OCI-LY1 (cell line): ENCODE results near the gene FRK.

Experiments used
- H2AFZ ChIP-seq: fragments of 200-600 bp; sonication (generic), shearing (Covaris generic); 2 replicates; pipeline ENCODE4 v1.6.0; 2014; ENCODE audit warnings: antibody characterized with exemption, mild to moderate bottlenecking, low read length
- H3F3A ChIP-seq: fragments of 200-600 bp; sonication (generic), shearing (Covaris generic); 2 replicates; pipeline ENCODE4 v1.6.0; 2014; ENCODE audit warnings: mild to moderate bottlenecking, antibody characterized with exemption, low read length, moderate library complexity; ENCODE audit not compliant: insufficient read depth
- H3K27ac ChIP-seq: fragments of 200-600 bp; sonication (generic); 2 replicates; pipeline ENCODE4 v1.5.1; 2014; ENCODE audit warnings: low read length, mixed run types, mild to moderate bottlenecking, low read depth; ENCODE audit not compliant: poor library complexity, severe bottlenecking
- H3K27me3 ChIP-seq: fragments of 200-600 bp; sonication (generic); 2 replicates; pipeline ENCODE4 v1.6.0; 2014; ENCODE audit warnings: antibody characterized with exemption, mild to moderate bottlenecking, low read length, moderate library complexity; ENCODE audit not compliant: insufficient read depth
- H3K36me3 ChIP-seq: fragments of 200-600 bp; sonication (generic); 2 replicates; pipeline ENCODE4 v1.6.1; 2014; ENCODE audit warnings: mild to moderate bottlenecking, antibody characterized with exemption, low read length, moderate library complexity, mixed read lengths; ENCODE audit not compliant: insufficient read depth
- H3K4me1 ChIP-seq: fragments of 200-600 bp; sonication (generic); 2 replicates; pipeline ENCODE4 v1.5.1; 2014; ENCODE audit warnings: mild to moderate bottlenecking, low read length, moderate library complexity; ENCODE audit not compliant: insufficient read depth, severe bottlenecking
- H3K4me2 ChIP-seq: fragments of 200-600 bp; sonication (generic), shearing (Covaris generic); 2 replicates; pipeline ENCODE4 v1.6.1; 2014; ENCODE audit warnings: low read length
- H3K4me3 ChIP-seq: fragments of 200-600 bp; sonication (generic); 2 replicates; pipeline ENCODE4 v1.5.1; 2014; ENCODE audit warnings: low read length, low read depth, mild to moderate bottlenecking, mixed read lengths; ENCODE audit not compliant: poor library complexity, severe bottlenecking
- H3K79me2 ChIP-seq: fragments of 200-600 bp; shearing (Covaris generic); 2 replicates; pipeline ENCODE4 v1.6.1; 2016; ENCODE audit warnings: mixed run types, low read length, mixed read lengths; ENCODE audit not compliant: insufficient read depth
- H3K9ac ChIP-seq: fragments of 200-600 bp; sonication (generic), shearing (Covaris generic); 2 replicates; pipeline ENCODE4 v1.6.1; 2014; ENCODE audit warnings: mild to moderate bottlenecking, low read length, mixed read lengths
- H3K9me2 ChIP-seq: fragments of 200-600 bp; sonication (generic), shearing (Covaris generic); 2 replicates; pipeline ENCODE4 v1.6.1; 2014; ENCODE audit warnings: low read depth, mild to moderate bottlenecking, low read length, mixed read lengths
- H3K9me3 ChIP-seq: fragments of 200-600 bp; shearing (Covaris generic); 2 replicates; pipeline ENCODE4 v1.6.1; 2014; ENCODE audit warnings: low read length, mixed read lengths
- H4K20me1 ChIP-seq: fragments of 200-600 bp; sonication (generic), shearing (Covaris generic); 2 replicates; pipeline ENCODE4 v1.6.0; 2016; ENCODE audit warnings: mild to moderate bottlenecking, low read length; ENCODE audit not compliant: insufficient read depth
- EZH2 ChIP-seq: fragments of 200-600 bp; sonication (generic), shearing (Covaris generic); IDR thresholded peaks from 2 replicates; pipeline ENCODE4 v1.8.0; 2017; ENCODE audit warnings: borderline replicate concordance, mixed run types, mild to moderate bottlenecking, antibody characterized with exemption, low read length, moderate library complexity, mixed read lengths
- TF ChIP-seq, protein P1 (sequence below): fragments of 200-600 bp; sonication (generic), shearing (Covaris generic); IDR thresholded peaks from 2 replicates; pipeline ENCODE4 v1.5.1; 2017; ENCODE audit warnings: mild to moderate bottlenecking, antibody characterized with exemption, low read length, moderate library complexity, mixed read lengths

Gene FRK, protein sequence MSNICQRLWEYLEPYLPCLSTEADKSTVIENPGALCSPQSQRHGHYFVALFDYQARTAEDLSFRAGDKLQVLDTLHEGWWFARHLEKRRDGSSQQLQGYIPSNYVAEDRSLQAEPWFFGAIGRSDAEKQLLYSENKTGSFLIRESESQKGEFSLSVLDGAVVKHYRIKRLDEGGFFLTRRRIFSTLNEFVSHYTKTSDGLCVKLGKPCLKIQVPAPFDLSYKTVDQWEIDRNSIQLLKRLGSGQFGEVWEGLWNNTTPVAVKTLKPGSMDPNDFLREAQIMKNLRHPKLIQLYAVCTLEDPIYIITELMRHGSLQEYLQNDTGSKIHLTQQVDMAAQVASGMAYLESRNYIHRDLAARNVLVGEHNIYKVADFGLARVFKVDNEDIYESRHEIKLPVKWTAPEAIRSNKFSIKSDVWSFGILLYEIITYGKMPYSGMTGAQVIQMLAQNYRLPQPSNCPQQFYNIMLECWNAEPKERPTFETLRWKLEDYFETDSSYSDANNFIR

GRCh38 chr6:116060572-116061283 is at the start of gene FRK:
TSS of gene FRK (minus strand) at chr6:116060891. CDS start at chr6:116060311, 580 bp downstream.
- Histone ChIP-seq H4K20me1 (no peaks in the 10 kb centered on the region), H3K9me3 (no peaks in the 10 kb centered on the region), H3K4me1 (peaks cover 10% of the 10 kb centered on the region), H3K79me2 (no peaks in the 10 kb centered on the region), H3K9ac (peak within 1 kb of the TSS; percentile 28; the same call in 1 of the 2 replicates), H3K27me3 (no peaks in the 10 kb centered on the region), H2AFZ (no peak within 1 kb of the TSS), H3K27ac (no peak within 1 kb of the TSS), H3K4me3 (peak within 1 kb of the TSS; percentile 53), H3K36me3 (no peaks in the 10 kb centered on the region), H3K9me2 (no peaks in the 10 kb centered on the region), H3K4me2 (peak within 1 kb of the TSS; percentile 54), H3F3A (no peaks in the 10 kb centered on the region)
- TF ChIP-seq EZH2: no peak
- TF ChIP-seq, protein P1, sequence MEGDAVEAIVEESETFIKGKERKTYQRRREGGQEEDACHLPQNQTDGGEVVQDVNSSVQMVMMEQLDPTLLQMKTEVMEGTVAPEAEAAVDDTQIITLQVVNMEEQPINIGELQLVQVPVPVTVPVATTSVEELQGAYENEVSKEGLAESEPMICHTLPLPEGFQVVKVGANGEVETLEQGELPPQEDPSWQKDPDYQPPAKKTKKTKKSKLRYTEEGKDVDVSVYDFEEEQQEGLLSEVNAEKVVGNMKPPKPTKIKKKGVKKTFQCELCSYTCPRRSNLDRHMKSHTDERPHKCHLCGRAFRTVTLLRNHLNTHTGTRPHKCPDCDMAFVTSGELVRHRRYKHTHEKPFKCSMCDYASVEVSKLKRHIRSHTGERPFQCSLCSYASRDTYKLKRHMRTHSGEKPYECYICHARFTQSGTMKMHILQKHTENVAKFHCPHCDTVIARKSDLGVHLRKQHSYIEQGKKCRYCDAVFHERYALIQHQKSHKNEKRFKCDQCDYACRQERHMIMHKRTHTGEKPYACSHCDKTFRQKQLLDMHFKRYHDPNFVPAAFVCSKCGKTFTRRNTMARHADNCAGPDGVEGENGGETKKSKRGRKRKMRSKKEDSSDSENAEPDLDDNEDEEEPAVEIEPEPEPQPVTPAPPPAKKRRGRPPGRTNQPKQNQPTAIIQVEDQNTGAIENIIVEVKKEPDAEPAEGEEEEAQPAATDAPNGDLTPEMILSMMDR: peak; percentile 14; the same call in 1 of the 2 replicates

- no peaks in the 10 kb centered on the region for H3K4me1 ChIP-seq
- no peaks in the 10 kb centered on the region for H3K9me2 ChIP-seq
- H4K20me1 ChIP-seq: no peaks in the 10 kb centered on the region
- H3K27ac ChIP-seq: no peak overlapping the region
- H3K36me3 ChIP-seq: peaks cover 24% of the 10 kb centered on the region; the same call in 1 of the 2 replicates
- no peaks in the 10 kb centered on the region for H3K27me3 ChIP-seq
- H3K79me2 ChIP-seq: no peaks in the 10 kb centered on the region
- TF ChIP-seq, protein P1: no peak
- no peak for TF ChIP-seq EZH2
- H3F3A ChIP-seq: no peaks in the 10 kb centered on the region
- no peak overlapping the region for H3K4me3 ChIP-seq
- no peak overlapping the region for H2AFZ ChIP-seq
- no peaks in the 10 kb centered on the region for H3K9me3 ChIP-seq
- H3K9ac ChIP-seq: no peak overlapping the region
- H3K4me2 ChIP-seq: no peak overlapping the region
Observed at GRCh38 chr6:116108836-116109235, 48.1 kb upstream of the FRK start.

GRCh38 chr6:116106146-116106545 is 45.5 kb upstream of the FRK start:
- Histone ChIP-seq H2AFZ (no peak overlapping the region), H3F3A (no peaks in the 10 kb centered on the region), H3K4me2 (no peak overlapping the region), H3K4me1 (peaks cover 23% of the 10 kb centered on the region), H3K27me3 (no peaks in the 10 kb centered on the region), H4K20me1 (no peaks in the 10 kb centered on the region), H3K9me3 (no peaks in the 10 kb centered on the region), H3K4me3 (no peak overlapping the region), H3K9me2 (no peaks in the 10 kb centered on the region), H3K9ac (no peak overlapping the region), H3K79me2 (no peaks in the 10 kb centered on the region), H3K27ac (no peak overlapping the region), H3K36me3 (peaks cover 21% of the 10 kb centered on the region; the same call in 1 of the 2 replicates)
- TF ChIP-seq EZH2: no peak
- TF ChIP-seq, protein P1: no peak
